ENCODE data around the gene C14orf180. TPM values are rescaled to one million over a fixed set of nuclear protein-coding genes. Genes with fewer than 3 reads are reported as not detected.

C14orf180 gene
- total RNA-seq, 1 experiment from 2014 or later, result not detected

DNA sequence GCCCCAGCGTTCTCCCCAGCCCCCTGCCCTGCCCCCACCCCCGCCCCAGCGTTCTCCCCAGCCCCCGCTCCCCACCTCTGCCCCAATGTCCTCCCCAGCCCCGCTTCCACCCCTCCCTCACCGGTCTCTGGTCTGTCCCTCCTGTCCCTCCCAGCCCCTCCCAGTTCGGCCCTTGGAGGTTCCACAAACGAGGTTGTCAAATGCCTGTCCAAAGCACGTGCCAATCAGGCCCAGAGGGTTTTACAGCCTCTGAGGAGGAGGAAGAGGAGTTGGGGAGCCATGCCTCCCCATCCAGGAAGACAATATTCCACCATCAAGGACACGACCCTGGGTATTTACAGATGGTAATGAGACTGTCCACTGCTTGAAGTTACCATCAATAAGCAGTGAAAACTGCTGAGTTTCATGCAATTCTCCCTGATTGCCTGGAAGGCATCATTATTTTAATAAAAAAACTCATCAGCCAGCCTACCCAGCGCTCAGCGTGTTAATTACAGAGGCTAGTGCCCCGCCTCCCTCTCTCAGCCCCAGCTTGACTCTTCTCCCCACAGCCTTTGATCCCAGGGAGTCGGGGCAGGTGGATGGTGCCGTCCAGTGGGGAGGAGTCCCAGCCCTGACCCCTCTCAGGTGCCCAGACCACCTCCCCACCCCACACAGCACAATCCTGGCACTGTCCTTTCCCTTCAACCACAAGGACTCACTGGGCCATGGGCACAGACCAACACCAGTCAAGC is 30.6 kb upstream of the C14orf180 start:
- DNase-seq, result no peak
- POLR2A ChIA-PET (ENCODE audit: unreplicated experiment), result no interaction called here

DNA sequence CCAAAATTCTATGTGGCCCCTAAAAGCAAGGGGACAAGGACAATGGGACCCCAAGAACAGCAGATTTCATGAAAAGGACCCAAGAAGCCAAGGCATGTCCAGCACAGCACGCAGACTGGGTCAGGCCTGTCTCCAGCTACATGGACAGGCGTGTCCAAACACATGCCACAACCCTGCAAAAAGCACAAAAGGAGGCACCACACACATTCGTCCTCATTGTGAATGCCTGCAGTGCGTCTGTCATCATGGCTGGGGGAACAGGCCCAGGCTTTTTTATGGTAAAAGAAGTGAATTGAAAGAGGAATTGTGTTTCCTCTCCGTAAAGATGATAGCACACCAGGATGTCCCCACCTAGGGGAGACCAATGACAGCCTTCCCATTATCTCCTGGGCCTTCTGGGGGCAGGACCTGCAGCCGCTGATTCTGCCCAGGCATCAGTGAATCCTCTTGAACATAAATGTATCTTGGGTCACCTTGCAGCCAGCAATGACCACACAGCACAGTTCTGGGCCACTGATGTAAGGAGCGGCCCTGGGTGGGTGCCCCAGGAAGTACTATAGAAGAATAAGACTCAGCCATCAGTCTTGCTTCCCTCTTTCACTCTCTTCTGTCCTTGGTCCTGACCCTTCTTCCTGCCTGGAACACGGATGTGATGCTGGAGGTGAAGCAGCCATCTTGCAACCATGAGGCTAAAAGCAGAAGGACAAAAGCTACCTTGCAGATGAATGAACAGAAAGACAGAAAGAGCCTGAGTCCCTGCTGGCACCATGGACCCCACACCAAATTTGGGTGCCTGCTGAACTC is 29.8 kb upstream of the C14orf180 start:
- DNase-seq (no peak), ATAC-seq (no peak)
- no peaks in the 10 kb centered on the region for H3K79me2 ChIP-seq (ENCODE audit: low read length)
- H3K9me2 ChIP-seq (replicated peaks; ENCODE audit: low read length), result no peaks in the 10 kb centered on the region
- CTCF ChIA-PET, result no interaction called here
- no peak for TF ChIP-seq EZH2phosphoT487 (IDR thresholded peaks at IDR 0.05; ENCODE audit: borderline replicate concordance, low read length)
- no peak for TF ChIP-seq EZH2 (IDR thresholded peaks at IDR 0.05; ENCODE audit: low read length, unreplicated experiment)
- no peak for TF ChIP-seq CTCF (conservative IDR thresholded peaks at IDR 0.05; ENCODE audit: low read depth, low read length)
- H2AFZ ChIP-seq (ENCODE audit: low read length), result no peak overlapping the region
- no peak overlapping the region for H3K9ac ChIP-seq (ENCODE audit: low read length)
- H3K36me3 ChIP-seq (ENCODE audit: low read depth, low read length), result no peaks in the 10 kb centered on the region
- POLR2A ChIA-PET (ENCODE audit: unreplicated experiment), result no interaction called here
- no peaks in the 10 kb centered on the region for H3K9me3 ChIP-seq (ENCODE audit: low read length)
- H3K27me3 ChIP-seq (ENCODE audit: low read length), result peaks cover 88% of the 10 kb centered on the region
- H3K27ac ChIP-seq (ENCODE audit: low read length), result no peak overlapping the region
- H3F3A ChIP-seq (ENCODE audit: low read length, unreplicated experiment), result no peaks in the 10 kb centered on the region
- H3K4me1 ChIP-seq (ENCODE audit: insufficient read depth, low read length), result no peaks in the 10 kb centered on the region
- H3K4me2 ChIP-seq (ENCODE audit: low read length), result no peak overlapping the region
- H4K20me1 ChIP-seq (ENCODE audit: low read length), result no peaks in the 10 kb centered on the region
- BruUV-seq (replicated peaks), result no TSS peak
- intact Hi-C loops (cut with micrococcal nuclease), result no loop called here
- no peak overlapping the region for H3K4me3 ChIP-seq (ENCODE audit: low read length)

More for the DNA sequence above, 30.6 kb upstream of the C14orf180 start:
- Histone ChIP-seq H3K9me2 (replicated peaks; ENCODE audit: low read length) (no peaks in the 10 kb centered on the region), H3K9me3 (ENCODE audit: low read length) (no peaks in the 10 kb centered on the region), H3K4me3 (ENCODE audit: low read length) (no peak overlapping the region), H3K4me1 (ENCODE audit: insufficient read depth, low read length) (no peaks in the 10 kb centered on the region), H2AFZ (ENCODE audit: low read length) (no peak overlapping the region), H3F3A (ENCODE audit: low read length, unreplicated experiment) (no peaks in the 10 kb centered on the region), H3K9ac (ENCODE audit: low read length) (no peak overlapping the region), H4K20me1 (ENCODE audit: low read length) (no peaks in the 10 kb centered on the region), H3K79me2 (ENCODE audit: low read length) (no peaks in the 10 kb centered on the region), H3K27me3 (ENCODE audit: low read length) (peaks cover 88% of the 10 kb centered on the region), H3K36me3 (ENCODE audit: low read depth, low read length) (no peaks in the 10 kb centered on the region), H3K4me2 (ENCODE audit: low read length) (no peak overlapping the region), H3K27ac (ENCODE audit: low read length) (no peak overlapping the region)
- CTCF ChIA-PET, result no interaction called here
- TF ChIP-seq EZH2 (IDR thresholded peaks at IDR 0.05; ENCODE audit: low read length, unreplicated experiment) (no peak), EZH2phosphoT487 (IDR thresholded peaks at IDR 0.05; ENCODE audit: borderline replicate concordance, low read length) (no peak), CTCF (conservative IDR thresholded peaks at IDR 0.05; ENCODE audit: low read depth, low read length) (no peak)
- BruUV-seq (replicated peaks), result no TSS peak
- ATAC-seq, result no peak
- intact Hi-C loops (cut with micrococcal nuclease), result no loop called here
